Activated naive CD4-positive, alpha-beta T cell treated with anti-CD3 and anti-CD28 coated beads, Interleukin-2, amount 10 ng/mL, durations not matched to agents 7 days and 5 days (primary cell): ENCODE results near the gene TSC1.
"Not testable (repeated sequence)": the region's sequence is repeated elsewhere in the genome, so short reads cannot be mapped to it uniquely, and the experiment has no call there.

Experiments
- CTCF ChIA-PET: fragments of 350-600 bp; sonication (Branson Sonifier 250); formaldehyde crosslinking; loops from one replicate; lab custom pipeline; 2021; ENCODE audit warnings: antibody characterized with exemption; lab: Charles Lee
- DNase-seq: peaks from one replicate; pipeline ENCODE4 v3.0.0-alpha.2; 2020
- H3K27ac Mint-ChIP-seq: one replicate; pipeline ENCODE4 v1.8.0; 2021; ENCODE audit warnings: mild to moderate bottlenecking, moderate library complexity, mixed read lengths
- H3K27me3 Mint-ChIP-seq: one replicate; pipeline ENCODE4 v1.8.0; 2021; ENCODE audit warnings: mild to moderate bottlenecking, mixed read lengths
- H3K36me3 Mint-ChIP-seq: one replicate; pipeline ENCODE4 v1.8.0; 2021; ENCODE audit warnings: mixed read lengths
- H3K4me1 Mint-ChIP-seq: one replicate; pipeline ENCODE4 v1.8.0; 2021; ENCODE audit warnings: mixed read lengths
- H3K4me3 Mint-ChIP-seq: one replicate; pipeline ENCODE4 v1.8.0; 2021; ENCODE audit warnings: mild to moderate bottlenecking, moderate library complexity, mixed read lengths
- H3K9me3 Mint-ChIP-seq: one replicate; pipeline ENCODE4 v1.8.0; 2021; ENCODE audit warnings: mixed read lengths

TSC1 gene

GRCh38 chr9:132984202-132985070, 40.0 kb upstream of the TSC1 start:
- no peaks in the 10 kb centered on the region for H3K9me3 Mint-ChIP-seq
- no peak overlapping the region for H3K4me3 Mint-ChIP-seq
- CTCF ChIA-PET = no interaction called here
- peaks cover 84% of the 10 kb centered on the region for H3K27me3 Mint-ChIP-seq
- DNase-seq = no peak
- no peak overlapping the region for H3K27ac Mint-ChIP-seq
- H3K4me1 Mint-ChIP-seq = no peaks in the 10 kb centered on the region
- H3K36me3 Mint-ChIP-seq = peaks cover 1% of the 10 kb centered on the region

- CTCF ChIA-PET = interaction anchor here (0.8 kb wide), 1 partner anchor 9 kb away, joined by 3 read pairs; no protein-coding TSS in a partner anchor
Observed at GRCh38 chr9:132983491-132984201, 39.2 kb upstream of the TSC1 start.

GRCh38 chr9:132982458-132982857, 38.0 kb upstream of the TSC1 start:
- H3K4me1 Mint-ChIP-seq = no peaks in the 10 kb centered on the region
- no peak for DNase-seq
- H3K27me3 Mint-ChIP-seq = peaks cover 100% of the 10 kb centered on the region
- CTCF ChIA-PET = no interaction called here
- H3K27ac Mint-ChIP-seq = no peak overlapping the region
- peaks cover 1% of the 10 kb centered on the region for H3K36me3 Mint-ChIP-seq
- no peak overlapping the region for H3K4me3 Mint-ChIP-seq
- no peaks in the 10 kb centered on the region for H3K9me3 Mint-ChIP-seq

More at GRCh38 chr9:132983491-132984201, 39.2 kb upstream of the TSC1 start:
- no peak for DNase-seq
- peaks cover 1% of the 10 kb centered on the region for H3K36me3 Mint-ChIP-seq
- H3K9me3 Mint-ChIP-seq = no peaks in the 10 kb centered on the region
- H3K4me1 Mint-ChIP-seq = no peaks in the 10 kb centered on the region
- peaks cover 92% of the 10 kb centered on the region for H3K27me3 Mint-ChIP-seq
- no peak overlapping the region for H3K27ac Mint-ChIP-seq
- no peak overlapping the region for H3K4me3 Mint-ChIP-seq

GRCh38 chr9:132980157-132980556, 35.7 kb upstream of the TSC1 start:
- no peak for DNase-seq
- Mint-ChIP-seq H3K4me3 (no peak overlapping the region), H3K4me1 (no peaks in the 10 kb centered on the region), H3K27me3 (peaks cover 94% of the 10 kb centered on the region), H3K36me3 (peaks cover 1% of the 10 kb centered on the region), H3K9me3 (no peaks in the 10 kb centered on the region), H3K27ac (no peak overlapping the region)
- CTCF ChIA-PET = no interaction called here

- Mint-ChIP-seq H3K27ac (no peak within 1 kb of the TSS), H3K4me1 (no peaks in the 10 kb centered on the region), H3K9me3 (no peaks in the 10 kb centered on the region), H3K4me3 (no peak within 1 kb of the TSS), H3K27me3 (peaks cover 92% of the 10 kb centered on the region), H3K36me3 (peaks cover 1% of the 10 kb centered on the region)
- CTCF ChIA-PET = interaction anchor here (1.1 to 2.0 kb wide), 5 partner anchors 10 to 43 kb away, joined by 3 to 9 read pairs (median 4); partner anchors contain the start of gene TSC1
- DNase-seq = no peak
Observed at GRCh38 chr9:132978451-132979131, 34.2 kb upstream of the TSC1 start, which contains the start of gene GFI1B. Gene GFI1B, plus strand, starts transcription at chr9:132978694. Its CDS starts 7,985 bp downstream, at chr9:132986679.

GRCh38 chr9:132978112-132978450, 33.7 kb upstream of the TSC1 start:
- no peaks in the 10 kb centered on the region for H3K9me3 Mint-ChIP-seq
- H3K36me3 Mint-ChIP-seq = peaks cover 1% of the 10 kb centered on the region
- no peak overlapping the region for H3K27ac Mint-ChIP-seq
- H3K27me3 Mint-ChIP-seq = peaks cover 92% of the 10 kb centered on the region
- no peak overlapping the region for H3K4me3 Mint-ChIP-seq
- no peak for DNase-seq
- no peaks in the 10 kb centered on the region for H3K4me1 Mint-ChIP-seq
- CTCF ChIA-PET = interaction anchor here (0.7 to 2.0 kb wide), 6 partner anchors 10 to 44 kb away, joined by 3 to 9 read pairs (median 4); partner anchors contain the start of gene TSC1

- H3K27me3 Mint-ChIP-seq = peaks cover 82% of the 10 kb centered on the region
- no peak overlapping the region for H3K27ac Mint-ChIP-seq
- no peak for DNase-seq
- H3K9me3 Mint-ChIP-seq = no peaks in the 10 kb centered on the region
- CTCF ChIA-PET = interaction anchor here (1.1 to 1.2 kb wide), 3 partner anchors 16 to 323 kb away, joined by 3 read pairs; no protein-coding TSS in a partner anchor
- peaks cover 1% of the 10 kb centered on the region for H3K36me3 Mint-ChIP-seq
- no peaks in the 10 kb centered on the region for H3K4me1 Mint-ChIP-seq
- no peak overlapping the region for H3K4me3 Mint-ChIP-seq
Observed at GRCh38 chr9:132976571-132976970, 32.2 kb upstream of the TSC1 start.

- H3K4me1 Mint-ChIP-seq = no peaks in the 10 kb centered on the region
- CTCF ChIA-PET = interaction anchor here (0.7 to 1.2 kb wide), 3 partner anchors 27 to 322 kb away, joined by 3 read pairs; no protein-coding TSS in a partner anchor
- H3K27ac Mint-ChIP-seq = no peak overlapping the region
- H3K4me3 Mint-ChIP-seq = no peak overlapping the region
- peaks cover 80% of the 10 kb centered on the region for H3K27me3 Mint-ChIP-seq
- no peak for DNase-seq
- H3K9me3 Mint-ChIP-seq = no peaks in the 10 kb centered on the region
- peaks cover 1% of the 10 kb centered on the region for H3K36me3 Mint-ChIP-seq
Observed at GRCh38 chr9:132975961-132976360, 31.5 kb upstream of the TSC1 start.

- Mint-ChIP-seq H3K4me1 (no peaks in the 10 kb centered on the region), H3K27ac (no peak overlapping the region), H3K4me3 (no peak overlapping the region), H3K9me3 (no peaks in the 10 kb centered on the region), H3K27me3 (peaks cover 67% of the 10 kb centered on the region), H3K36me3 (no peaks in the 10 kb centered on the region)
- peak; percentile 31 for DNase-seq
- CTCF ChIA-PET = interaction anchor here (0.6 to 1.1 kb wide), 2 partner anchors 161 to 165 kb away, joined by 3 to 4 read pairs; no protein-coding TSS in a partner anchor
Observed at GRCh38 chr9:132973713-132974112, 29.3 kb upstream of the TSC1 start.

- H3K4me3 Mint-ChIP-seq = no peak overlapping the region
- H3K27me3 Mint-ChIP-seq = peaks cover 61% of the 10 kb centered on the region
- H3K36me3 Mint-ChIP-seq = no peaks in the 10 kb centered on the region
- H3K9me3 Mint-ChIP-seq = no peaks in the 10 kb centered on the region
- DNase-seq = no peak
- no peak overlapping the region for H3K27ac Mint-ChIP-seq
- H3K4me1 Mint-ChIP-seq = no peaks in the 10 kb centered on the region
- CTCF ChIA-PET = interaction anchor here (0.6 kb wide), 1 partner anchor 161 kb away, joined by 4 read pairs; no protein-coding TSS in a partner anchor
Observed at GRCh38 chr9:132973166-132973565, 28.8 kb upstream of the TSC1 start.

GRCh38 chr9:132970324-132971062, 26.1 kb upstream of the TSC1 start:
- CTCF ChIA-PET = interaction anchor here (0.6 to 1.3 kb wide), 2 partner anchors 121 to 131 kb away, joined by 3 read pairs; no protein-coding TSS in a partner anchor
- H3K27ac Mint-ChIP-seq = no peak overlapping the region

GRCh38 chr9:132969783-132970182, 25.4 kb upstream of the TSC1 start:
- Mint-ChIP-seq H3K27me3 (peaks cover 46% of the 10 kb centered on the region), H3K36me3 (no peaks in the 10 kb centered on the region), H3K4me3 (no peak overlapping the region), H3K9me3 (no peaks in the 10 kb centered on the region), H3K4me1 (no peaks in the 10 kb centered on the region), H3K27ac (no peak overlapping the region)
- DNase-seq = no peak
- CTCF ChIA-PET = interaction anchor here (0.6 kb wide), 1 partner anchor 130 kb away, joined by 3 read pairs; no protein-coding TSS in a partner anchor

More at GRCh38 chr9:132970324-132971062, 26.1 kb upstream of the TSC1 start:
- Mint-ChIP-seq H3K27me3 (peaks cover 51% of the 10 kb centered on the region), H3K4me1 (no peaks in the 10 kb centered on the region), H3K36me3 (no peaks in the 10 kb centered on the region), H3K9me3 (no peaks in the 10 kb centered on the region), H3K4me3 (no peak overlapping the region)
- DNase-seq = no peak

GRCh38 chr9:132967908-132968307, 23.5 kb upstream of the TSC1 start:
- H3K36me3 Mint-ChIP-seq, H3K27ac Mint-ChIP-seq, DNase-seq, H3K4me1 Mint-ChIP-seq, H3K9me3 Mint-ChIP-seq, CTCF ChIA-PET, H3K4me3 Mint-ChIP-seq: not testable (repeated sequence)
- H3K27me3 Mint-ChIP-seq = peaks cover 31% of the 10 kb centered on the region
